ENCODE measurements around the gene ESYT3. TPM values are rescaled to one million over a fixed set of nuclear protein-coding genes. Genes with fewer than 3 reads are reported as not detected.

Gene ESYT3
- total and polyA plus RNA-seq, 2 experiments from 2014 or later = 3.5 to 8.2 TPM

DNA sequence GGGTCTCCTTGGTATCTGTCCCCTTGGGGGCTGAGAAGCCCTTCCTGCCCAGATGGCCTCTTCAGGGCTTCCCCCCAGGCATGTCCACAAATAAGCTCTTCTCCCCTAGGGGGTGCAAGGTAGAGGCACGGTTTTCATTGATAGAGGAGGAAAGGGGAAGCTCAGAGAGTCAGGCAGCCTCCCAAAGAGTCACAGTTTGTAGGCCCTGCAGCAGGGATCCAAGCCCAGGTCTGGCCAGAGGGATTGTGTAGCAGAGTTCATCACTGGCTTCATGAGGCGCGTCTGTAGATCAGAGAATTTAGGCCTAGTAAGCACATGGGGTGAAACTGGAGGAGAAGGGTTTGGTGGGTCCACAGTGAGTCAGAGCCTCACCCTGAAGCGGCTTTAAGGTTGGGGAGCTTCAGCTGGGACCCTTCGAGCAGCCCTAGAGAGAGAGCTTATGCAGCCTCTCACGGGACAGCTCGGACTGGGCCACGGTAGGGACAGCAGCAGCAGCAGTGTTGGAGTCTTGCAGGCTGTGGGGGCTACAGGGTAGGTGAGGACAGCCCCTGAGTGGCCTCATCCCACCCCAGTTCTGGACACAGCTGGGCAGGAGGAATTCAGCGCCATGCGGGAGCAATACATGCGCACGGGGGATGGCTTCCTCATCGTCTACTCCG is 37.5 kb upstream of the ESYT3 start:
- no peak for TF ChIP-seq ETS1 (IDR thresholded peaks at IDR 0.05)
- no peak for TF ChIP-seq ZNF462 (CRISPR knock-in tag; IDR thresholded peaks at IDR 0.05)
- TF ChIP-seq, protein P1, sequence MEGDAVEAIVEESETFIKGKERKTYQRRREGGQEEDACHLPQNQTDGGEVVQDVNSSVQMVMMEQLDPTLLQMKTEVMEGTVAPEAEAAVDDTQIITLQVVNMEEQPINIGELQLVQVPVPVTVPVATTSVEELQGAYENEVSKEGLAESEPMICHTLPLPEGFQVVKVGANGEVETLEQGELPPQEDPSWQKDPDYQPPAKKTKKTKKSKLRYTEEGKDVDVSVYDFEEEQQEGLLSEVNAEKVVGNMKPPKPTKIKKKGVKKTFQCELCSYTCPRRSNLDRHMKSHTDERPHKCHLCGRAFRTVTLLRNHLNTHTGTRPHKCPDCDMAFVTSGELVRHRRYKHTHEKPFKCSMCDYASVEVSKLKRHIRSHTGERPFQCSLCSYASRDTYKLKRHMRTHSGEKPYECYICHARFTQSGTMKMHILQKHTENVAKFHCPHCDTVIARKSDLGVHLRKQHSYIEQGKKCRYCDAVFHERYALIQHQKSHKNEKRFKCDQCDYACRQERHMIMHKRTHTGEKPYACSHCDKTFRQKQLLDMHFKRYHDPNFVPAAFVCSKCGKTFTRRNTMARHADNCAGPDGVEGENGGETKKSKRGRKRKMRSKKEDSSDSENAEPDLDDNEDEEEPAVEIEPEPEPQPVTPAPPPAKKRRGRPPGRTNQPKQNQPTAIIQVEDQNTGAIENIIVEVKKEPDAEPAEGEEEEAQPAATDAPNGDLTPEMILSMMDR (conservative IDR thresholded peaks at IDR 0.05; ENCODE audit: low read depth in 2 of 2) = no peak
- TF ChIP-seq POLR2AphosphoS5 (IDR thresholded peaks at IDR 0.05; ENCODE audit: low read depth) = no peak

More for the DNA sequence above, 37.5 kb upstream of the ESYT3 start:
- peaks cover 8% of the 10 kb centered on the region for H3K27me3 Mint-ChIP-seq (ENCODE audit: insufficient read depth, low read depth, poor library complexity)
- ATAC-seq = peak; percentile 67
- no peaks in the 10 kb centered on the region; the same call in 2 of the 3 replicates for H3K9me3 Mint-ChIP-seq
- peak overlapping the region; percentile 45 for H3K27ac Mint-ChIP-seq
- Histone ChIP-seq H3K9me2 (ENCODE audit: insufficient read depth) (no peaks in the 10 kb centered on the region), H2AFZ (no peak overlapping the region), H3K4me1 (ENCODE audit: insufficient read depth) (0 out of 2 replicates have a peak, but pooled peaks cover 3% of the 10 kb centered on the region), H3K36me3 (ENCODE audit: insufficient read depth) (no peaks in the 10 kb centered on the region), H3K4me3 (no peak overlapping the region), H3K27ac (ENCODE audit: low read depth) (no peak overlapping the region), H3F3A (replicated peaks; ENCODE audit: low read depth) (no peaks in the 10 kb centered on the region), H3K79me2 (replicated peaks; ENCODE audit: insufficient read depth) (no peaks in the 10 kb centered on the region), H3K4me2 (no peak overlapping the region), H4K20me1 (replicated peaks; ENCODE audit: insufficient read depth) (no peaks in the 10 kb centered on the region), H3K27me3 (ENCODE audit: insufficient read depth) (no peaks in the 10 kb centered on the region)
- H3K4me1 Mint-ChIP-seq = peaks cover 25% of the 10 kb centered on the region
- no peak overlapping the region for H3K4me3 Mint-ChIP-seq
- DNase-seq (ENCODE audit: low spot score) = no peak
- H3K36me3 Mint-ChIP-seq (ENCODE audit: low read depth) = no peaks in the 10 kb centered on the region
